K562 (cell line): ENCODE measurements around the gene COASY. TPM values are rescaled to one million over a fixed set of nuclear protein-coding genes. Genes with fewer than 3 reads are reported as not detected.

ENCODE experiments used
- ASH1L ChIP-seq: fragments of 450-650 bp; IDR thresholded peaks from 2 replicates; pipeline ENCODE4 v1.6.1; 2018; ENCODE audit warnings: borderline replicate concordance, mild to moderate bottlenecking, low read depth; ENCODE audit not compliant: partially characterized antibody
- ATF7 ChIP-seq: fragments of 450-650 bp; IDR thresholded peaks from 2 replicates; pipeline ENCODE4 v1.7.1; 2014; ENCODE audit warnings: mild to moderate bottlenecking, moderate library complexity
- COPS2 ChIP-seq: fragments of 450-650 bp; conservative IDR thresholded peaks from 2 replicates; pipeline ENCODE4 v1.6.1; 2016; ENCODE audit warnings: mild to moderate bottlenecking, moderate library complexity
- ETS2 ChIP-seq: IDR thresholded peaks from 2 replicates; pipeline ENCODE4 v1.6.1; 2016; ENCODE audit warnings: borderline replicate concordance, missing genetic modification characterization, mild to moderate bottlenecking, moderate library complexity, missing compliant biosample characterization; ENCODE audit not compliant: poor library complexity, severe bottlenecking
- HNRNPH1 ChIP-seq: fragments of 200-400 bp; formaldehyde crosslinking; optimal IDR thresholded peaks from 2 replicates; pipeline ENCODE3; 2017; ENCODE audit warnings: low read depth, mild to moderate bottlenecking, low read length, moderate library complexity
- MAFK ChIP-seq: IDR thresholded peaks from 2 replicates; pipeline ENCODE4 v1.6.1; 2011; ENCODE audit warnings: low read length, improper control_type of control experiment
- MEIS2 ChIP-seq: fragments of 450-650 bp; IDR thresholded peaks from 2 replicates; pipeline ENCODE4 v1.6.1; 2014; ENCODE audit warnings: mild to moderate bottlenecking; ENCODE audit not compliant: partially characterized antibody
- OTX1 ChIP-seq: fragments of 450-650 bp; formaldehyde crosslinking; IDR thresholded peaks from 2 replicates; pipeline ENCODE4 v1.4.0; 2022; ENCODE audit warnings: mild to moderate bottlenecking
- POLR2AphosphoS2 ChIP-seq: IDR thresholded peaks from 2 replicates; pipeline ENCODE4 v1.6.1; 2012; ENCODE audit warnings: low read length, improper control_type of control experiment
- RAD51 ChIP-seq: fragments of 450-650 bp; IDR thresholded peaks from 2 replicates; pipeline ENCODE4 v1.7.1; 2016; ENCODE audit warnings: low read depth, mild to moderate bottlenecking, borderline replicate concordance
- RBM25 ChIP-seq: fragments of 200-400 bp; formaldehyde crosslinking; IDR thresholded peaks from 2 replicates; pipeline ENCODE4 v1.6.1; 2018; ENCODE audit warnings: low read length, low read depth, moderate library complexity; ENCODE audit not compliant: severe bottlenecking
- RBM39 ChIP-seq: fragments of 200-400 bp; formaldehyde crosslinking; optimal IDR thresholded peaks from 2 replicates; pipeline ENCODE3; 2018; ENCODE audit warnings: low read depth, low read length
- RFX1 ChIP-seq: fragments of 450-650 bp; IDR thresholded peaks from 2 replicates; pipeline ENCODE4 v1.6.1; 2016; ENCODE audit warnings: mild to moderate bottlenecking, moderate library complexity
- SIN3A ChIP-seq, 2 experiments: fragments of 150-350 bp in 1 of 2; IDR thresholded peaks; 2 replicates each; pipeline ENCODE4 v1.6.1; 2011 to 2016; ENCODE audit warnings: borderline replicate concordance in 2 of 2, low read depth in 2 of 2, low read length in 2 of 2, mild to moderate bottlenecking in 2 of 2, moderate library complexity in 2 of 2; ENCODE audit not compliant: control insufficient read depth in 1 of 2
- SMC3 ChIP-seq: conservative IDR thresholded peaks from 2 replicates; pipeline ENCODE4 v1.6.1; 2011; ENCODE audit warnings: low read depth, low read length, improper control_type of control experiment; ENCODE audit not compliant: insufficient read depth
- ZNF197 ChIP-seq: fragments of 200-800 bp; sonication (Bioruptor generic); IDR thresholded peaks from 2 replicates; pipeline ENCODE4 v1.6.1; 2016; ENCODE audit warnings: low read depth, missing genetic modification characterization, missing compliant biosample characterization
- ZNF384 ChIP-seq: IDR thresholded peaks from 2 replicates; pipeline ENCODE4 v1.6.1; 2012; ENCODE audit warnings: low read depth, low read length, improper control_type of control experiment
- ZNF436 ChIP-seq: fragments of 250-450, 450-650 bp; sonication (Bioruptor Pico); formaldehyde crosslinking; IDR thresholded peaks from 2 replicates; pipeline ENCODE4 v1.7.0; 2020; ENCODE audit warnings: mild to moderate bottlenecking
- ZNF696 ChIP-seq: fragments of 250-450 bp; sonication (Bioruptor Pico); conservative IDR thresholded peaks from 2 replicates; pipeline ENCODE4 v1.4.0; 2020; ENCODE audit warnings: mild to moderate bottlenecking, moderate library complexity
- ZNF77 ChIP-seq: fragments of 250-450 bp; sonication (Bioruptor Pico); IDR thresholded peaks from 2 replicates; pipeline ENCODE4 v1.5.0; 2020
- polyA plus RNA-seq, 8 experiments: library from polyadenylated mRNA; depleted of rRNA in 4 of 8; stranded (reverse) in 5 of 8; unstranded in 3 of 8; fragments of >200 nt; fragmentation: Nextera tagmentation in 2 of 8; fragmentation: Illumina TruSeq in 1 of 8; extraction: Ambion mirVana in 2 of 8; extraction: Trizol in 1 of 8; gene quantifications; 2 replicates each; pipeline versions ENCODE4 v1.2.1 to v1.2.3, GENCODE V29; 2011 to 2014; ENCODE audit warnings: inconsistent platforms in 1 of 8, missing spikeins in 1 of 8
- total RNA-seq, 7 experiments: library from RNA; depleted of rRNA in 6 of 7; stranded (reverse); fragments of >200 nt in 6 of 7; fragmentation: Illumina TruSeq in 2 of 7; extraction: Trizol in 2 of 7; gene quantifications; 2 replicates each; pipeline versions ENCODE4 v1.2.1 to v1.2.3, GENCODE V29; 2011 to 2021; ENCODE audit warnings: low replicate concordance in 1 of 7
- TF ChIP-seq, protein P1 (sequence below): fragments of 450-650 bp; formaldehyde crosslinking; IDR thresholded peaks from 2 replicates; pipeline ENCODE4 v1.4.0; 2020; ENCODE audit warnings: mild to moderate bottlenecking, moderate library complexity
- TF ChIP-seq, protein P2 (sequence below): IDR thresholded peaks from 2 replicates; pipeline ENCODE4 v1.6.1; 2011; ENCODE audit not compliant: insufficient read length; ENCODE audit errors: extremely low read depth
- TF ChIP-seq, protein P3 (sequence below): fragments of 150-350 bp; IDR thresholded peaks from 2 replicates; pipeline ENCODE4 v1.6.1; 2014; ENCODE audit warnings: low read depth, mild to moderate bottlenecking, low read length, borderline replicate concordance

Gene COASY
- total and polyA plus RNA-seq, 9 of the 15 experiments (the other 6 are each of a cell fraction or from before 2014, with no cell fraction given), result 25.4 to 175 (median 62.3) TPM

DNA sequence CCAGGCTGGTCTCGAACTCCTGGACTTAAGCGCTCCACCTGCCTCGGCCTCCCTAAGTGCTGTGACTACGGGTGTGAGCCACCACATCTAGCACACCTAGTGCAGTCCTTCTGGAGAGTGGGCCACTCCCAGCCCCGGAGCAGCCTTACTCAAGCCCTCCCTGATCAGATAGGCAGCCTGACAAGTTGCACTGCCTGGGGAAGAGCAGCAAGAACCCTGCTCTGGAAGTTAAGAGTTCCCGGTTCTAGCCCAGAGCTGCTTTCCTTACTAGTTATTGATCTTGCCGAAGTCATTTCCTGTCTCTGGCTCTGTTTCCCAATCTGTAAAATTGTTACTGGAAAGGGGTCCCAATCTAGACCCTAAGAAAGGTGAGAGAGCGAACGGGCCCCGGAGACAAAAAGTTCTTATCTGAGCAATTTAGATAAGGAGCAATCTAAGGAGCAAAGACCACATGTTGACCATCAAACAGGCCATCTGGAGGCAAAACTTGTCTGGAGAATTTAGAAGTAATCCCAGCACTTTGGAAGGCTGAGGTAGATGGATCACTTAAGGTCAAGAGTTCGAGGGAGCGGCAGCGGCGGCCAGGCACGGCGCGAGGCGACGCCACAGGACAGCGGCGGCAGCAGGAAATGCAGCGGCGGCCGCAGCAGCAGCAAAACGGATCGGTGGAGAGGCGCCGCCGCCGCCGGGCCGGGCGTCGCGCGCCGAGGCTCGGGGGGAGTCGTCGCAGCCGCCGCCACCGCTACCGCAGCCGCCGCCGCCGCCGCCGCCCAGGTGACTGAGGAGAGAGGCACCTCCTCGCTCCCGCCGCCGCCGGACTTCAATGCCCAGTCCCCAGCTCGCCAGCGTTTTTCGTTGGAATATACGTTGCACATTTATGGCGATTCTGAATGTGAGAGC lies 30.2 kb upstream of the COASY start (continued):
- TF ChIP-seq ASH1L, result no peak
- TF ChIP-seq SMC3, result no peak
- peak in 1 of 2 experiments; percentile 38; a peak in 1 of 4 replicates for TF ChIP-seq SIN3A (IDR thresholded peaks at IDR 0.05; ENCODE audit: borderline replicate concordance in 2 of 2, control insufficient read depth in 1 of 2, low read depth in 2 of 2, low read length in 2 of 2)
- TF ChIP-seq POLR2AphosphoS2, result no peak
- no peak for TF ChIP-seq ZNF436 (CRISPR knock-in tag)
- no peak for TF ChIP-seq ZNF696
- TF ChIP-seq ETS2 (tag), result no peak
- peak; percentile 27; the same call in 1 of the 2 replicates for TF ChIP-seq ATF7
- TF ChIP-seq OTX1 (CRISPR knock-in tag), result no peak
- no peak for TF ChIP-seq RBM25
- TF ChIP-seq, protein P1, sequence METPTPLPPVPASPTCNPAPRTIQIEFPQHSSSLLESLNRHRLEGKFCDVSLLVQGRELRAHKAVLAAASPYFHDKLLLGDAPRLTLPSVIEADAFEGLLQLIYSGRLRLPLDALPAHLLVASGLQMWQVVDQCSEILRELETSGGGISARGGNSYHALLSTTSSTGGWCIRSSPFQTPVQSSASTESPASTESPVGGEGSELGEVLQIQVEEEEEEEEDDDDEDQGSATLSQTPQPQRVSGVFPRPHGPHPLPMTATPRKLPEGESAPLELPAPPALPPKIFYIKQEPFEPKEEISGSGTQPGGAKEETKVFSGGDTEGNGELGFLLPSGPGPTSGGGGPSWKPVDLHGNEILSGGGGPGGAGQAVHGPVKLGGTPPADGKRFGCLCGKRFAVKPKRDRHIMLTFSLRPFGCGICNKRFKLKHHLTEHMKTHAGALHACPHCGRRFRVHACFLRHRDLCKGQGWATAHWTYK (CRISPR knock-in tag), result no peak
- TF ChIP-seq ZNF77 (CRISPR knock-in tag), result no peak
- TF ChIP-seq, protein P2, sequence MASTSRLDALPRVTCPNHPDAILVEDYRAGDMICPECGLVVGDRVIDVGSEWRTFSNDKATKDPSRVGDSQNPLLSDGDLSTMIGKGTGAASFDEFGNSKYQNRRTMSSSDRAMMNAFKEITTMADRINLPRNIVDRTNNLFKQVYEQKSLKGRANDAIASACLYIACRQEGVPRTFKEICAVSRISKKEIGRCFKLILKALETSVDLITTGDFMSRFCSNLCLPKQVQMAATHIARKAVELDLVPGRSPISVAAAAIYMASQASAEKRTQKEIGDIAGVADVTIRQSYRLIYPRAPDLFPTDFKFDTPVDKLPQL, result no peak
- TF ChIP-seq, protein P3, sequence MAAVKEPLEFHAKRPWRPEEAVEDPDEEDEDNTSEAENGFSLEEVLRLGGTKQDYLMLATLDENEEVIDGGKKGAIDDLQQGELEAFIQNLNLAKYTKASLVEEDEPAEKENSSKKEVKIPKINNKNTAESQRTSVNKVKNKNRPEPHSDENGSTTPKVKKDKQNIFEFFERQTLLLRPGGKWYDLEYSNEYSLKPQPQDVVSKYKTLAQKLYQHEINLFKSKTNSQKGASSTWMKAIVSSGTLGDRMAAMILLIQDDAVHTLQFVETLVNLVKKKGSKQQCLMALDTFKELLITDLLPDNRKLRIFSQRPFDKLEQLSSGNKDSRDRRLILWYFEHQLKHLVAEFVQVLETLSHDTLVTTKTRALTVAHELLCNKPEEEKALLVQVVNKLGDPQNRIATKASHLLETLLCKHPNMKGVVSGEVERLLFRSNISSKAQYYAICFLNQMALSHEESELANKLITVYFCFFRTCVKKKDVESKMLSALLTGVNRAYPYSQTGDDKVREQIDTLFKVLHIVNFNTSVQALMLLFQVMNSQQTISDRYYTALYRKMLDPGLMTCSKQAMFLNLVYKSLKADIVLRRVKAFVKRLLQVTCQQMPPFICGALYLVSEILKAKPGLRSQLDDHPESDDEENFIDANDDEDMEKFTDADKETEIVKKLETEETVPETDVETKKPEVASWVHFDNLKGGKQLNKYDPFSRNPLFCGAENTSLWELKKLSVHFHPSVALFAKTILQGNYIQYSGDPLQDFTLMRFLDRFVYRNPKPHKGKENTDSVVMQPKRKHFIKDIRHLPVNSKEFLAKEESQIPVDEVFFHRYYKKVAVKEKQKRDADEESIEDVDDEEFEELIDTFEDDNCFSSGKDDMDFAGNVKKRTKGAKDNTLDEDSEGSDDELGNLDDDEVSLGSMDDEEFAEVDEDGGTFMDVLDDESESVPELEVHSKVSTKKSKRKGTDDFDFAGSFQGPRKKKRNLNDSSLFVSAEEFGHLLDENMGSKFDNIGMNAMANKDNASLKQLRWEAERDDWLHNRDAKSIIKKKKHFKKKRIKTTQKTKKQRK, result no peak
- no peak for TF ChIP-seq RAD51
- no peak for TF ChIP-seq HNRNPH1
- TF ChIP-seq ZNF384, result no peak
- no peak for TF ChIP-seq MAFK
- no peak for TF ChIP-seq COPS2
- no peak for TF ChIP-seq ZNF197 (CRISPR knock-in tag)
- TF ChIP-seq RBM39, result no peak
- TF ChIP-seq MEIS2, result peak; percentile 87
- TF ChIP-seq RFX1, result no peak
